Erythroblast (primary cell): ENCODE results near the gene SPCS2.

Experiments
- GATA1 ChIP-seq: IDR thresholded peaks from 2 replicates; pipeline ENCODE4 v1.6.1; 2011; ENCODE audit warnings: low read depth, mild to moderate bottlenecking, control low read depth, low read length, moderate library complexity
- POLR2A ChIP-seq: IDR thresholded peaks from 2 replicates; pipeline ENCODE4 v1.6.1; 2011; ENCODE audit warnings: mild to moderate bottlenecking, low read length

DNA sequence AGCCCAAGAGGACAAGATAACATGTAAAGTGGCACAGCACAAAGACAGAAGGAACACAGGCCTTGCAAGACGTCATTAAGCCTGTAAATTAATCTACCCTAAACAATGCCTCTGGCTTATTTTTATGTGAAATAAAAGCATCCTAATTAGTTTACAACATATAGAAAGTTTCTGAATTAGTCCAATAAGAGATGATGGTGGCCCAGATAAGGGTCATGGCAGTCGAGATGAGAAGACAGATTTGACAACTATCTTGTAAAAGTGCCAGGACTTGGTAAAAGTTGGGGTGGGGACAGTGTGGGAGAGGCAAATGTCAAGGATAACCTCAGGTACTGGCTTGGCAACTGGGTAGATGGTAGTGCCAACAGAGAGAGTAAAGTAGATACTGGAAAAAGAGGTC is 13.8 kb upstream of the SPCS2 start:
- no peak for TF ChIP-seq POLR2A
- TF ChIP-seq GATA1 = no peak
